Activated CD8-positive, alpha-beta memory T cell treated with anti-CD3 and anti-CD28 coated beads, Interleukin-2, amount 50 U/mL, for 24 hours (primary cell): ENCODE measurements around the gene PCGF2.
"Not testable (repeated sequence)": the region's sequence is repeated elsewhere in the genome, so short reads cannot be mapped to it uniquely, and the experiment has no call there.

ENCODE experiments used
- DNase-seq: peaks from one replicate; pipeline ENCODE4 v3.0.0-alpha.2; 2020; ENCODE audit errors: extremely low read depth

PCGF2 gene

GRCh38 chr17:38748149-38748891, at the start of gene PCGF2:
Gene PCGF2 (minus strand): TSS chr17:38748336. CDS start chr17:38740402, 7,934 bp downstream.
- DNase-seq: no peak

- no peak for DNase-seq
Observed at GRCh38 chr17:38797828-38798227, 49.7 kb upstream of the PCGF2 start.

DNA sequence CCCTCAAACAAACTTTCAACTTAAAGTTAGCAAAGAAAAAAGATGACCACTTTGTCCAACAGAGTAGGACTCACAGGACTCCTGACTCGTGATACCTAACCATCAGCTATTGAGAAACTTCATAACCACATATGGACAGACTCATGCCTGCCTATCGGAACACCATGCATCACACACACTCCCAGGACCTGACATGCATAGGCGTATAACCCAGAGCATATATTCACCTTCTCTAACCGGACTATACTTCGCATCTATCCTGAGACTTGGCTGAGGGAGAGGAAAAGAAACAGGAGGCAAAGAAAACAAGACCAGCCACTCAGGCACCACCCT, 49.0 kb upstream of the PCGF2 start:
- DNase-seq: no peak

GRCh38 chr17:38796451-38797157, 48.5 kb upstream of the PCGF2 start:
- no peak for DNase-seq

DNA sequence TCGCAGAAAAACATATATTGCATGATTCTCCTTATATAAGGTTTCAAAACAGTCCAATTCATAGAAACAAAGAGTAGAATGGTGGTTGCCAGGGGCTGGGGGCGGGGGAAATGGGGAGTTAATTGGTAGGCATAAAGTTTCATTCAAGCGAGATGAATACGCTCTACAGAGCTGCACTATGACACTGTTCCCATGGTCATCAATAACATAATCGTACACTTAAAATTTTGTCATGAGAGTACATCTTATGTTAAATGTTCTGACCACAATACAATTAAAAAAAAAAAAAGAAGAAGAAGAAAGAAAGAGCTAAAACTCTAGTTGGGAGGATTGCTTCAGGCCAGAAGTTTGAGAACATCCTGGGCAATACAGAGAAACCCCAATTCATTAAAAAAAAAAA, 46.1 kb upstream of the PCGF2 start:
- no peak for DNase-seq

DNA sequence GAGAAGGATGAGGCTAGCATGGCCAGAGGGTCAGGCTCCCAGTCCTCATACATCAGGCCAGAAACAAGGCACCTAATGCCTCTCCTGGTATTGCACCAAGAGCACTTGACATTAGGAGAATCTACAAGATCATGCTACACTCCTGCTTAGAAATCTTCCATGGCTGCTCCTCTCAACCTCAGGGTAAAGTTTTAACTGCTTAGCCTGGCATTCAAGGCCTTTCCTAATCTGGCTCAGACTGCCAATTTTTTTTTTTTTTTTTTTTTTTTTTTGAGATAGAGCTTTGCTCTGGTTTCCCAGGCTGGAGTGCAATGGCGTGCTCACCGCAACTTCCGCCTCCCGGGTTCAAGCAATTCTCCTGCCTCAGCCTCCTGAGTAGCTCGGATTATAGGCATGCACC, 43.0 kb upstream of the PCGF2 start:
- DNase-seq: no peak

GRCh38 chr17:38790148-38790707, 42.1 kb upstream of the PCGF2 start:
- not testable (repeated sequence) for DNase-seq

DNA sequence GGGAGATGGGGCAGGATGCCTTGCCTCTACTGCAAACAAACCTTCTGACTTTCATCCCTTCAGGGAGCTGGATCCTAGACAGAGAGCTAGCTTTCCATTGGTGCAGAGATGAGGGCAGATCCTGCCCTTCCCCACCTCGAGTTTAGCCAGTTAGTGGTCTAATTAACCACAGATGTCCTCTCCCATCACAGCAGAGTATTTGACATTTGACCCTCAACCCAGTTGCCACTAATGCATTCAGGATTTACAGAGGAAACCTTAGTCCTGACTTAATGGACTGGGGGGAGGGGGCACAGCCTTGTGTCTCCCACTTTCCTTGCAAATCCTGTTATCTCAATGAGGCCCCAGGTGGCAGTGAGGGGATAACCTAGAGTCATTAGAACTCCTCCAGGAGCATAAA, 41.0 kb upstream of the PCGF2 start:
- DNase-seq: no peak

- DNase-seq: not testable (repeated sequence)
Observed at GRCh38 chr17:38787999-38788398, 39.9 kb upstream of the PCGF2 start.

DNA sequence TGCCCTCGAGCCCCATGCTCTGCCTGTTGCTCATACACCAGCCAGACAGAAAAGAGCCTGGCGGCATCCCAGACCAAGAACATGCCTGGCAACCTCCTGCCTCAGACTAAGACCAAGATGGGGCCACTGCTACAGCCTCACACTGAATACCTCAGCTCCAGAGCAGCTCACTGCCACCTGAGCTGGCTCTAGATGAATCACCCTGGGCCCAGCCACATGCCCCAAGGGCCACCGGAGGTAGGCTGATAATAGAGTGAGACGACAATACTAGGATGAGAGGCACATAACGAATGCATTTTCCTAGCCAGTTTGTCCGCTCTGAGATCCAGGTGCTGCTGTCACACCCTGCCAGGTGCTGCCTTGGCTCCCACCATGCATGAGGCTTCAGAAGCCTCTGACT, 38.2 kb upstream of the PCGF2 start:
- DNase-seq: no peak

- DNase-seq: no peak
Observed at GRCh38 chr17:38783227-38783626, 35.1 kb upstream of the PCGF2 start.

DNA sequence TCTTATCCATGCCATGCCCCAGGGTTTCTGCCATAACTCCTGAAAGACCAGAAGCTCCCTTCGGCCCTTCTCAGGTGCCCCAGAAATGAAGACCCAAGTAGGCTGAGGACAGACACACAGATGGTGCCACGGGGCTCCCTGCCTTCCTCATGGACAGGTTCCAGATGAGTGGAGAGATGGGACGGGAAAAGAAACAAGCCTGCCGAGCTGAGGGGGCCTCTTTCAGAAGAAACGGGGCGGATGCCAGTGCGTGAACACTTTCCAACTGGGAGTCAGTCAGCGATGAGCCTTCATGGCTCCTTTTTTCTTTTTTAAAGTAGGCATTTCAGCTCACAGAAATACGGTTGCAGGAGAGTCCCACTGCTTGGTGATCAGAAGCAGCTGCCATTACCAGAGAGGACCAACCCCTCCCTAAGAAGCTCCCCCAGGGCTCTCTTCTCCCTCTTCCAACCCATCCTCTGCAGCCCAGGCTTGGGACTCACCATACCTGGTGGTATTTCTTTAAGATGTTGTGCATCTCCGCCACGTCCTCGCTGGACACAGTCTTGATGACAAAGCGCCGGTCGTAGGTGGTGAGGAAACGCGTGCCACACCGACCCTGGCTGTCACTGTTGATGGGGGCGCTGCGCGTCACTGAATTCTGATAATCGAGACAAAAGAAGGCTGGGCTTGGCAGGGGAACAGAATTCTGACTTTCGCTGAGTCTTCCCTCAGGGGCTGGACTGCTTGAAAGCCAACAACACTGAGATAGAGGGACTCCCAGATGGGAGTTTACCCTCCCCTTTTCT, 32.0 kb upstream of the PCGF2 start:
- DNase-seq: no peak

- no peak for DNase-seq
Observed at GRCh38 chr17:38777641-38778250, 29.6 kb upstream of the PCGF2 start.

DNA sequence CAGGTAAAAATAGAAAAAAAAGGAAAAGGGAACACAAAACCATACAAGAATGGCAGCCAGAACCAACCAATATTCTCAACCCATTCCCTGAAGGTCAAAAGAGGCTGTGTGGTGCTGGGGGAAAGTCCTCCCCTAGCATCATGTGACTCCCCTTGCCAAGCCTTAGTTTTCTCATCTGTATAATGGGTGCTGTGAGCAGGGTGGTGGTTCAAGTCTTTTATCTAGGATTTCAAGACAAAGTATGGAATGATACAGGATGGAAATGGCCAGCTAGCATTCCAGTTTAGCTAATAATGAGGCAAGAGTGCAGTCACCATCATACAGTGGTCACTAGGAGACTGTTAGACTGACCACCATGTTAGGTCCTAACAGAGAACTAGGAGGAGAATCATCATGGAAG, 25.1 kb upstream of the PCGF2 start:
- DNase-seq: no peak

DNA sequence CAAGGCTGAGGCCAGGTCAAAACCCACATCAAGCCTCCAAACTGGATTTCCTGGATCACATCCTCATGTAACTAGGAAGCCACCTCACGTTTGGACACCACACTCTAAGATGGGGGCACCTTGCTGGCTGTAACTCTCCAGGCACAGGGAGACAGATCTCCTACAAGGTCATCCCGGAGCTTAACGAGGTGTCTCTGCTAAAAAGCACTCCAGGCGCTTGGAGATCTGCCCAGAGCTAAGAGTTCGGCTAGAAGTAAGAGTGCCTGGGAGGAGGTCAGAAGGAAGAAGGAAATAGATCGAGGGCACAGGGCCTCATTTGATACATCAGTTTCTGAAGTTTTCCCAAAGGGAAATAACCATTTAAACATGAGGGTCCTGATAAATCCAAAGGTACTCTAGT, 20.3 kb upstream of the PCGF2 start:
- no peak for DNase-seq

DNA sequence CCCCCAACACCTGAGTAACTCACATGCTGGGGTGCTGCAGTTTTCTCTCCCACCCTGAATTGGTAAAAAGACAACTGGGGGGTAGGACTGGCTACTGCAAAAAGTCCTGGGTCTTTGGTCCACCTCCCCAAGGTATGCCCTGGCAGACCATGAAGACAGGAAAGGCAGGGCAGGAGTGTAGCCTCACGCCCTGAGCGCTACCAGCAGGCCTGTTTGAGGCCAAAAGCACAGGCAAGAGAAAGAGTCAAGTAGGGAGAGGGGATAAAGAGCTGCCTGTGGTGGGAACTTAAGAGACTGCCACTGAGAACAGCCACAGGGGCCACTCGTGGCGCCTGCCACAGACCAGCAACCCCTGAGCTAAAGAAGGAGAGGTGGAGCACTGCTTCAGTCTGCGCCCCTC, 18.2 kb upstream of the PCGF2 start:
- no peak for DNase-seq

- no peak for DNase-seq
Observed at GRCh38 chr17:38762231-38762630, 14.1 kb upstream of the PCGF2 start.

- DNase-seq: no peak
Observed at GRCh38 chr17:38761612-38762011, 13.5 kb upstream of the PCGF2 start.

GRCh38 chr17:38753071-38753506, 5.0 kb upstream of the PCGF2 start:
- no peak for DNase-seq

- DNase-seq: peak; percentile 93
Observed at GRCh38 chr17:38752308-38753070, 4.4 kb upstream of the PCGF2 start, which contains the start of gene PSMB3. Gene PSMB3 (plus strand): TSS chr17:38752741. CDS start chr17:38752827, 86 bp downstream.

DNA sequence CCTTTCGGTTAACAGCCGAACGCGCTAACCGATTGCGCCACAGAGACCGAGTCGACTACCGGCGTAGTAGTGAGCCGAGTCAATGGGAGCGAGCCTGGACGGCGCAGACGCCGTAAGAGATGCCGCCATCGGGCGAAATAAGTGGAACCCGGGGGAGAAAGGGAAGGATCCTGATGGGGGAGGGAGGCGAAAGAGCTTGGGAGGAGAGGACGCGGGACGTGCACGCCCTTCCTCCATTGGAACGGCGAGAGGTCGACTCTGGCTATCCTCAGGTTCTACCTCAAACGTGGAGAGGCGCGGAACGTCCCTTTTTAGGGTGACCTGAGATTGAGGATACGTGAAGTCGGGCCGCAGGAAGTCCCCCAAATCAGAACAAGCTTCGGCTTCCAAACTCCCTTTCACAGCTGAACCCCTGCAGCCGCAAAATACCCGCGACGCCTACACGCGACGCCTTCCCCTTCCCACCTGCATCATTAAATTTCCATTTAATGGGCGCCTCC, 3.7 kb upstream of the PCGF2 start:
- DNase-seq: no peak
